GM12873 (cell line): ENCODE results near the gene LRP4.
A peak's percentile ranks its signal among the peaks of the same experiment; 100 is the strongest.

Experiments
- CTCF ChIP-seq: IDR thresholded peaks from 2 replicates; pipeline ENCODE4 v1.5.1; 2012; ENCODE audit warnings: low read depth, mild to moderate bottlenecking, moderate library complexity, low read length, control low read depth; ENCODE audit not compliant: insufficient read depth; ENCODE audit errors: missing control alignments

The LRP4 gene

GRCh38 chr11:46889689-46890475 is 28.5 kb downstream of the LRP4 start:
- peak; percentile 89 for TF ChIP-seq CTCF

DNA sequence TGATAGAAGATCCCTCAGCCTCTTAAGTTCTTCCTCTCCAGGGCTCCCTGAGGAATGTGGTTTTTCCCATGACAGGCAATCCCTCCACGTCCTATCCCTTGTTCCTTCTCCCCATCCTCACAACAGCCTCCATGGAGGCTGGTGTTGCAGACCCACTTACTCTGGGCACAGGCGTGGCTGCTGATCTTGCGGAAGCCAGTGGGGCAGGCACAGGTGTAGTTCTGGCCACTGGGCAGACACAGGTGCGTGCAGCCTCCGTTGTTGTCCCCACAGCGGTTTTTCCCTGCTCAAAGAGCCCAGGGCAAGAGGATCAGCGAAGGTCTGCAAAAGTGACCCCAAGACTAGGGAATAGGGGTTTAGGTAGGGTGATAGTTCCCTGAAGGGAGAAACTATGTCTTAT is 29.1 kb downstream of the LRP4 start:
- no peak for TF ChIP-seq CTCF

GRCh38 chr11:46888636-46889035 is 29.7 kb downstream of the LRP4 start:
- TF ChIP-seq CTCF = no peak

DNA sequence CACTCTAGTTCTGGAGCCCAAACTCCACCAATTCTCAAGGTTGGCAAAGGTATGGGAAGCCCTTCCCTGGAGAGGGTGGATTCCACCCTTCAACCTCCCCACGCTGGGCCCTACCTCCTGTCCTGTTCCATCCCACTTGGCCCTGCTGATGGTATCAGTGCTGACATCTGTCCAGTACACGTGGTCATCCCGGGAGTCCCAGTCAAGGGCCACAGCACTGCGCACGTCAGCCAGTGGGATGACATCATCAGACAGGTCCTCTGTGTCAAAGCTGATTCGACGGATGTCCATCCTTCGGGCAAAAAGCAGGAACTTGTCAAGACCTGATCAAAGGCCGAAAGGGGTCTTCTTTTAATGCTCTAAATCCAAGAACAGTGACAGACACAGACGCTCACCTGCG is 32.1 kb downstream of the LRP4 start:
- TF ChIP-seq CTCF = no peak

DNA sequence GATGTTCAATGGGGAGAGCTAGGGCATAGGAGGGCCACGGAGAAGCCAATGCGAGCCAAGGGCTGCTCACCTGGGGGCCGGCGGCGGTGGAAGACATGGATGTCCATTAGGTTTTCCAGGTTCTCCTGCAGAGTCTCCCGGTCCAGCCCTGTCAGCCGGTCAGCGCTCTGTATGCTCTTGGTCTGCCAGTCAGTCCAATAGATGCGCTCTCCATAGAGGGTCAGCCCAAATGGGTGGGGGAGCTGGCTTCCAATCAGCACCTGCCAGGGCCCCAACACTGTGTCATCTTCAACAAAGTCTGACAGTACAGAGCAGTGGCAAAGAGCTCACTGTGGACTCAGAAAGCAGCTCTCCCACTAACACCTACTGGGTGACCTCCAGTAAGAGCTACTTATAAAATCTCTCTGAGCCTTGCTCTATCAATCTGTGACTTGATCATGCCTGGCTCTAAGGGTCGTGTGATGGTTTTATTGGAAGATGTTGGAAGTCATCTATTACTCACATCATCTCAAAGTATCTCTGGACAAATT is 39.2 kb downstream of the LRP4 start:
- no peak for TF ChIP-seq CTCF

DNA sequence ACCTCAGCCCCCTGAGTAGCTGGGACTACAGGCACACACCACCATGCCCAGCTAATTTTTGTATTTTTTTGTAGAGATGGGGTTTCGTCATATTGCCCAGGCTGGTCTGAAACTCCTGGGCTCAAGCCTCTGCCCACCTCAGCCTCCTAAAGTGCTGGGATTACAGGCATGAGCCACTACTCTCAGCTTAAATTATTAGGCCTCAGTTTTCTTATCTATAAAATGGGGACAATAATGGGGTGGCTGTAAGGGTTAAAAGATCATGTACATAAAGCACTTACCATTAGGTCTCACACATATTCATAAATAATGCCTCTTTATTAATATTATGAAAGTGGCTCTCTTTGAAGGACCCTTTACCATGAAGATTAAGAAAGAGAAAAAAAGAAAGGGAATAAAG is 40.8 kb downstream of the LRP4 start:
- no peak for TF ChIP-seq CTCF

- TF ChIP-seq CTCF = no peak
These were observed 41.9 kb downstream of the LRP4 start for GRCh38 chr11:46876471-46876870.
